ENCODE data around the gene NCS1.
A peak's percentile ranks its signal among the peaks of the same experiment; 100 is the strongest.

NCS1 gene

GRCh38 chr9:130172161-130172857 lies at the start of gene NCS1:
Gene NCS1 (plus strand): TSS chr9:130172404. CDS start chr9:130172664, 260 bp downstream.
- H3K9me3 Mint-ChIP-seq: no peaks in the 10 kb centered on the region
- H3K4me1 Mint-ChIP-seq: peaks cover 17% of the 10 kb centered on the region
- no peaks in the 10 kb centered on the region for H3K36me3 Mint-ChIP-seq (ENCODE audit: low read depth)
- H3K27me3 Mint-ChIP-seq: peaks cover 31% of the 10 kb centered on the region
- ATAC-seq (peak; percentile 70), DNase-seq (peak; percentile 64)
- H3K27ac Mint-ChIP-seq: peak within 1 kb of the TSS; percentile 49
- peak within 1 kb of the TSS; percentile 81 for H3K4me3 Mint-ChIP-seq

DNA sequence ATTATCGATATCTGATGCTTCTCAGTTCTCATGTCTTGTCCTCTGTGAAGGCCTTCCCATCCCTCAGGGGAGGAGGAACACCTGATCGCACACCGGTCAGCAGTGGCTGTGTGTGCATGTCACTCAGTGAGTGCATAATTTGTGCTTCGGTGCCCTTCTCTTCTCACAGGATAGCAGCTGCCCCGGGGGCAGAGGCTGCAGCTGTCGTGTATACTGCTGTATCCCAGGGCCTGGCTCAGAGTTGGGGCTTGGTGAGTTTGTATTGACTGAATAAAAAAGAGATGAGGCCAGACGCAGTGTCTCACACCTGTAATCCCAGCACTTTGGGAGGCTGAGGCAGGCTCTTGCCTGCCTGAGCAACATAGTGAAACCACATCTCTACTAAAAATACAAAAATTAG lies 49.7 kb upstream of the NCS1 start:
- no peak for DNase-seq
- Mint-ChIP-seq H3K4me3 (no peak overlapping the region), H3K36me3 (ENCODE audit: low read depth) (peaks cover 20% of the 10 kb centered on the region), H3K9me3 (no peaks in the 10 kb centered on the region), H3K4me1 (peaks cover 23% of the 10 kb centered on the region), H3K27ac (no peak overlapping the region), H3K27me3 (no peaks in the 10 kb centered on the region)
- no peak for ATAC-seq

- peaks cover 27% of the 10 kb centered on the region for H3K36me3 Mint-ChIP-seq (ENCODE audit: low read depth)
- no peak overlapping the region for H3K4me3 Mint-ChIP-seq
Measured at GRCh38 chr9:130124085-130124860, 47.9 kb upstream of the NCS1 start.

GRCh38 chr9:130126721-130127433 lies 45.3 kb upstream of the NCS1 start:
- no peaks in the 10 kb centered on the region for H3K27me3 Mint-ChIP-seq
- H3K27ac Mint-ChIP-seq: peak overlapping the region; percentile 99
- DNase-seq (no peak), ATAC-seq (no peak)
- H3K9me3 Mint-ChIP-seq: no peaks in the 10 kb centered on the region
- H3K4me1 Mint-ChIP-seq: peaks cover 56% of the 10 kb centered on the region
- peaks cover 40% of the 10 kb centered on the region for H3K36me3 Mint-ChIP-seq (ENCODE audit: low read depth)
- no peak overlapping the region for H3K4me3 Mint-ChIP-seq

More at GRCh38 chr9:130124085-130124860, 47.9 kb upstream of the NCS1 start:
- Mint-ChIP-seq H3K27me3 (no peaks in the 10 kb centered on the region), H3K4me1 (peaks cover 34% of the 10 kb centered on the region), H3K9me3 (no peaks in the 10 kb centered on the region), H3K27ac (no peak overlapping the region)
- DNase-seq (no peak), ATAC-seq (no peak)

DNA sequence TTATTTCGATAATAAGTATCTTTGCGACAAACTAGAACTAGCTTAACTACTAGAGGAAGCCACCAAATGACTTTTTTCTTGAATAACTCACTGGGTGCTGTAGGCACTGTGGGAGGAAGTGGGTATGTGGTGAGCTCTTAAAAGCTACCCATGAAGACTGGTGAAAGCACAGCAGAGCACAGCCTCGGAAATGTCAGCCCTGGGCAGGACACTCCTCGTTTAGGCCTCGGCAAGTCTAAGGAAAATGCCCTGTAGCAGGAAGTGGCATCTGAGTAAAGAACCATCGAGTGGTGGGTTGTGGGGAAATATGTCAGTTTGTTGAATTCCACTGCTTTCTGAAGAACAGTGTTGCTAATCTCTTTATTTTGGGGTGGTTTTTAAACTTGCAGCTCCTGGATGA lies 44.0 kb upstream of the NCS1 start:
- Mint-ChIP-seq H3K4me1 (peaks cover 64% of the 10 kb centered on the region), H3K9me3 (no peaks in the 10 kb centered on the region), H3K27ac (peak overlapping the region; percentile 99), H3K4me3 (peak overlapping the region; percentile 79), H3K36me3 (ENCODE audit: low read depth) (peaks cover 40% of the 10 kb centered on the region), H3K27me3 (no peaks in the 10 kb centered on the region)
- peak; percentile 75 for DNase-seq
- ATAC-seq: peak; percentile 89

DNA sequence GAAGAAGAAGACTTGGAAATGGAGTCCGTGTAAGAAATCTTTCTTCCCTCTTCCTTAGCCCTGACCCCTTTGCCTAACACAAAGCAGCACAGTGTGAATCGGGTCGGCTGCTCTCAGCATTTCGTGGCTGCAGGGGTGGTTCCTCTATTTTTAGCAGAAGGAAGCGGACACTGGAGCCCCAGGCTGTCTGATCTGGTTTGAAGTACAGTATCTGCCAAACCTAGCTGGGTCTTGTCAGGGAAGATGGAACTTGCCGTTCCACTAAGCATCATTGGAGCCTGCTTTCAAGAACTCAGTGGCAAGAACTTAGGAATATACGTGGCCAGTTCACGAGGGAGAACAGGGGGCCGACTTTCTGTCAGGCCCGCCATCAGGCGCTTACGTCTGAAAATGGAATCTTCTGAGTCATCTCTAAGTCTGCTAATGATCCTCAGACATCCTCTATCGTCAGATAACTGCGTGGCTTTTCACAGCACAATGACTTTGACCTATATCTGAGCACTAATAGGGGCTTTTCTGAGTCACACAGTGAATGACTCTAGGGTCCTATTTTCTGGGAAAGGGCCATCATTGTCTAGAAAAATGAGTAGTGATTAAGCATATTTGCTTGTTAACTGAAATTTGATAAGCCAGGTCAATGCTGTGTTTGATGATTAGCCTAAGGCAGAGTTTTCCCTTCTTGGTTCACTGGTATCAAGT lies 43.3 kb upstream of the NCS1 start:
- no peaks in the 10 kb centered on the region for H3K9me3 Mint-ChIP-seq
- H3K27ac Mint-ChIP-seq: peak overlapping the region; percentile 99
- no peaks in the 10 kb centered on the region for H3K27me3 Mint-ChIP-seq
- H3K36me3 Mint-ChIP-seq (ENCODE audit: low read depth): peaks cover 39% of the 10 kb centered on the region
- peaks cover 64% of the 10 kb centered on the region for H3K4me1 Mint-ChIP-seq
- H3K4me3 Mint-ChIP-seq: peak overlapping the region; percentile 79
- ATAC-seq (peak; percentile 94), DNase-seq (peak; percentile 59)

DNA sequence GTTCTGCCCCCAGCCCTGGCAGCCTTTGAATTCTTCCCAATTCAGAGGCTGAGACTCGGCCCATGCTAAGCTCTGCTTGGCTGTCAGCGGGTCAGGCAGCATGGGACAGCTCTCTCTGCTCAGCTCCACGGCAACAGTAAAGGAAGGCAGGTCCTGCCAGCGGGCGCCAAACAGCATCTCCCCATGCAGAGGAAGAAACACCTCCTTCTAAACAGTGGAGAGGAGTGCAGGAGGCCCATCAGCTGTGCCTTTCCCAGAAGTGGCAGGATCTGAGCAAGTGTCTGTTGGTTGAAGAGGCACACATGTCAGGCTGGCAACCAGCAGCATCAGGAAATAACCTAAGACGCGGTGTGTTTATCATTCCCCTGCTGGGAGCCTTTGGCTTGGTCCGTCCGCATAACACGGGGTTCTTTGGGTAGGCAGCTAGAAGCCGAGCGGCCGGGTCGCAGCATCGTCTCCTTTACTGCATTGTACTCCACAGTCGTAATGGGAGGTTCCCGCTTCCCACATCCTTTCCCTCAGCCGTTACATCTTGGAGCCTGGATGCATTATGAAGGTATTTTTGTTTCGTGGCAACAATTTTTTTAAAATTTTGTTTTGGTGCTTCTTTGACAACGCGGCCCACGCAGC lies 42.7 kb upstream of the NCS1 start:
- peak overlapping the region; percentile 99 for H3K27ac Mint-ChIP-seq
- H3K27me3 Mint-ChIP-seq: no peaks in the 10 kb centered on the region
- H3K4me3 Mint-ChIP-seq: peak overlapping the region; percentile 79
- peaks cover 37% of the 10 kb centered on the region for H3K36me3 Mint-ChIP-seq (ENCODE audit: low read depth)
- DNase-seq: peak; percentile 36
- no peak for ATAC-seq
- no peaks in the 10 kb centered on the region for H3K9me3 Mint-ChIP-seq
- H3K4me1 Mint-ChIP-seq: peaks cover 64% of the 10 kb centered on the region

GRCh38 chr9:130132746-130133145 lies 39.5 kb upstream of the NCS1 start:
- Mint-ChIP-seq H3K27me3 (no peaks in the 10 kb centered on the region), H3K27ac (no peak overlapping the region), H3K36me3 (ENCODE audit: low read depth) (peaks cover 44% of the 10 kb centered on the region), H3K9me3 (no peaks in the 10 kb centered on the region), H3K4me1 (peaks cover 71% of the 10 kb centered on the region), H3K4me3 (no peak overlapping the region)
- DNase-seq (no peak), ATAC-seq (no peak)

DNA sequence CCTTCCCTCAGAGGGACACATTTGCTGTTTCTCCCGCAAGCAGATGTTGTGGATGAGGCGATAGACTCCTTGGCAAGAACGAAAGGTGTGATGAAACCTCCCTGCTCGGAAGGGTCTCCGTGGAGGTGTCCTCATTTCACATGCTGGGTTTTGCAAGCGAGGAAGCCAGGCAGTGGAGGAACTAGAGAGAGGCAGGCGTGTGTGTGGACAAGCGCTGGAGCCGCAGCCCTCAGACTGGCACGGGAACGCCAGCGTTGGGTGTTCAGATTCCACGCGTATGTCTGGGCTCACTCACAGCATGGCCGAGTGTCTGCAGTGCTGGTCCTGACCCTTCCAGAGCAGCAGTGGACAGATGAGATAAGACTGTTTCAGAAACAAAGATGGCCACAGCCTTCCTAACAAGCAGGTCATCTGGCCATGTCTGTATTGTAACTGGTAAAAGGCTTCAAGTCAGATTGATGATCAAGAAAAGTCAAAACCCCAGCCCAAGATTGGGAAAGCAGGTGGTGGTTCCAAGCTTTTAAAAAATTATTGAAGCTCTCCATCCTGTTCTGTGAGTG lies 35.0 kb upstream of the NCS1 start:
- H3K27me3 Mint-ChIP-seq: no peaks in the 10 kb centered on the region
- no peaks in the 10 kb centered on the region for H3K9me3 Mint-ChIP-seq
- H3K4me3 Mint-ChIP-seq: no peak overlapping the region
- no peak for DNase-seq
- peaks cover 74% of the 10 kb centered on the region for H3K4me1 Mint-ChIP-seq
- no peak overlapping the region for H3K27ac Mint-ChIP-seq
- no peak for ATAC-seq
- peaks cover 31% of the 10 kb centered on the region for H3K36me3 Mint-ChIP-seq (ENCODE audit: low read depth)

DNA sequence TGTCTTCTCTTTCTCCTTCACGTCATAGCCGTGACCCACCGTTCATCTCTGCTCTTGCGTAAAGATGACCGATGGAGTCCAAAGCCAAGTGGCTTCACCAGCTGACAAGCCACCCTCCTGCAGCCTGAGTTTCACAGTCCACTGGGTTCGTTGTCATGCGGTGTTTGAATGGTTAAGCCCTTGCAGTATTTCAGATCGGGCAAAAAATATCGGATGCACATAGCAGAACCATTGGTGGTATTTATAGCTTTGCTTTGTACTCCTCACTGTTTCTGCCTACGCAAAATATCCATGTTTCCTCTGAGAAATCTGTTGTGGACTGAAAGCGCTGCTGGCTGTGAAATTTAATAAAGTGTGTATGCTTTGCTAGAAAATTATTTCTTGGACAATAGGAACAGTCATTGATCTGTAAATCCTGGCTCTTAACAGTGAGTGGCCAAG lies 34.5 kb upstream of the NCS1 start:
- peaks cover 74% of the 10 kb centered on the region for H3K4me1 Mint-ChIP-seq
- no peak overlapping the region for H3K4me3 Mint-ChIP-seq
- no peaks in the 10 kb centered on the region for H3K9me3 Mint-ChIP-seq
- H3K36me3 Mint-ChIP-seq (ENCODE audit: low read depth): peaks cover 31% of the 10 kb centered on the region
- no peak overlapping the region for H3K27ac Mint-ChIP-seq
- H3K27me3 Mint-ChIP-seq: no peaks in the 10 kb centered on the region
- no peak for DNase-seq
- ATAC-seq: no peak

DNA sequence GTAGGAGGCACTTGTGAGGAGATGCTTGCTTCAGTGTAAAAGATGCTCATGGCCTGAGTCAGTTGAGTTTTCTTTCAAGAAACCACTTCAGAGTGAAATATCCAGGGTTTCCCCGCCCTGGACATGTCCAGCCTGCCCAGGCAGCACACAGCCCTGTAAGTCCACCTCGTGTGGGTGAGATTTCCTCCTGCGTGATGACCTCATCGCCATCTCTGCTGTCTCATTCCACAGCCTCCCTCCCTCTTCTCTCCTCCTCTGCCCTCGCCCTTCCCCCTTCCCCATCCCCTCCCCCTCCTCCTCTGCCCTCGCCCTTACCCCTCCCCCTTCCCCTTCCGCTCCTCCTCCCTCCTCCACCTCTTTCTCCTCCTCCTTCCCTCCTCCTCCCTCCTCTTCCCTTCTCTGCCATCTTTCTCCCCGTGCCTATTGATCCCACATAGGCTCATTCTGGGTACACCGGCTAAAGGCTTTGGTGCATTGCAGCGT lies 34.0 kb upstream of the NCS1 start:
- H3K4me1 Mint-ChIP-seq: peaks cover 72% of the 10 kb centered on the region
- ATAC-seq: no peak

GRCh38 chr9:130138791-130139190 lies 33.4 kb upstream of the NCS1 start:
- peak overlapping the region; percentile 71 for H3K27ac Mint-ChIP-seq
- H3K36me3 Mint-ChIP-seq (ENCODE audit: low read depth): peaks cover 31% of the 10 kb centered on the region
- no peak for DNase-seq
- H3K4me1 Mint-ChIP-seq: peaks cover 78% of the 10 kb centered on the region
- peaks cover 4% of the 10 kb centered on the region for H3K27me3 Mint-ChIP-seq
- ATAC-seq: peak; percentile 37
- no peaks in the 10 kb centered on the region for H3K9me3 Mint-ChIP-seq
- H3K4me3 Mint-ChIP-seq: no peak overlapping the region

More for the DNA sequence above, 34.0 kb upstream of the NCS1 start:
- no peaks in the 10 kb centered on the region for H3K9me3 Mint-ChIP-seq
- no peak for DNase-seq
- H3K27ac Mint-ChIP-seq: peak overlapping the region; percentile 71
- H3K36me3 Mint-ChIP-seq (ENCODE audit: low read depth): peaks cover 31% of the 10 kb centered on the region
- no peak overlapping the region for H3K4me3 Mint-ChIP-seq
- H3K27me3 Mint-ChIP-seq: no peaks in the 10 kb centered on the region

GRCh38 chr9:130139251-130139650 lies 33.0 kb upstream of the NCS1 start:
- H3K36me3 Mint-ChIP-seq (ENCODE audit: low read depth): peaks cover 31% of the 10 kb centered on the region
- H3K4me3 Mint-ChIP-seq: no peak overlapping the region
- peaks cover 82% of the 10 kb centered on the region for H3K4me1 Mint-ChIP-seq
- H3K9me3 Mint-ChIP-seq: no peaks in the 10 kb centered on the region
- DNase-seq: no peak
- no peak for ATAC-seq
- H3K27me3 Mint-ChIP-seq: peaks cover 7% of the 10 kb centered on the region
- peak overlapping the region; percentile 71 for H3K27ac Mint-ChIP-seq
